KMS-11 (cell line): ENCODE data around the gene RPTOR.

ENCODE experiments used
- H2AFZ ChIP-seq: fragments of 200-600 bp; sonication (generic); 2 replicates; pipeline ENCODE4 v1.6.1; 2016; ENCODE audit warnings: antibody characterized with exemption, mixed run types, low read depth
- H3K27ac ChIP-seq: fragments of 200-600 bp; sonication (generic); 2 replicates; pipeline ENCODE4 v1.6.1; 2016; ENCODE audit warnings: mild to moderate bottlenecking, mixed run types
- H3K27me3 ChIP-seq: fragments of 200-600 bp; sonication (generic); 2 replicates; pipeline ENCODE4 v1.6.1; 2017; ENCODE audit warnings: mild to moderate bottlenecking, low read depth, mixed run types, moderate library complexity; ENCODE audit not compliant: insufficient read depth
- H3K36me3 ChIP-seq: fragments of 200-600 bp; sonication (generic); 2 replicates; pipeline ENCODE4 v1.6.1; 2017; ENCODE audit warnings: mild to moderate bottlenecking, mixed run types; ENCODE audit not compliant: insufficient read depth
- H3K4me1 ChIP-seq: fragments of 200-600 bp; sonication (generic); 2 replicates; pipeline ENCODE4 v1.6.1; 2016; ENCODE audit warnings: mild to moderate bottlenecking, low read depth, mixed run types; ENCODE audit not compliant: poor library complexity, severe bottlenecking
- H3K4me2 ChIP-seq: fragments of 200-600 bp; sonication (generic); 2 replicates; pipeline ENCODE4 v1.7.0; 2016; ENCODE audit warnings: mild to moderate bottlenecking, mixed run types
- H3K4me3 ChIP-seq: fragments of 200-600 bp; sonication (generic); IDR thresholded peaks from 2 replicates; pipeline ENCODE4 v1.6.1; 2017; ENCODE audit warnings: low read depth, low read length, mixed read lengths; ENCODE audit not compliant: insufficient read depth
- H3K79me2 ChIP-seq: fragments of 200-600 bp; sonication (generic); 2 replicates; pipeline ENCODE4 v1.6.1; 2016; ENCODE audit warnings: low read depth, mixed run types; ENCODE audit not compliant: insufficient read depth
- H3K9ac ChIP-seq: fragments of 200-600 bp; sonication (generic); 2 replicates; pipeline ENCODE4 v1.6.1; 2016; ENCODE audit warnings: mild to moderate bottlenecking, mixed run types
- H4K20me1 ChIP-seq: fragments of 200-600 bp; sonication (generic); 2 replicates; pipeline ENCODE4 v1.6.1; 2016; ENCODE audit warnings: mild to moderate bottlenecking, mixed run types; ENCODE audit not compliant: insufficient read depth
- CTCF ChIP-seq: fragments of 200-600 bp; sonication (generic); conservative IDR thresholded peaks from 2 replicates; pipeline ENCODE4 v1.6.1; 2017; ENCODE audit warnings: low read depth, mild to moderate bottlenecking, antibody characterized with exemption, low read length, moderate library complexity, mixed read lengths

Gene RPTOR

GRCh38 chr17:80976701-80977100 is 432.1 kb downstream of the RPTOR start:
- H3K79me2 ChIP-seq, result no peaks in the 10 kb centered on the region
- no peaks in the 10 kb centered on the region; the same call in 1 of the 2 replicates for H3K27me3 ChIP-seq
- no peak overlapping the region for H3K4me2 ChIP-seq
- H3K9ac ChIP-seq, result no peak overlapping the region
- TF ChIP-seq CTCF, result no peak
- H2AFZ ChIP-seq, result no peak overlapping the region
- no peak overlapping the region for H3K4me3 ChIP-seq
- H3K36me3 ChIP-seq, result no peaks in the 10 kb centered on the region
- H3K27ac ChIP-seq, result no peak overlapping the region
- H3K4me1 ChIP-seq, result no peaks in the 10 kb centered on the region
- H4K20me1 ChIP-seq, result no peaks in the 10 kb centered on the region

GRCh38 chr17:80977172-80977571 is 432.5 kb downstream of the RPTOR start:
- Histone ChIP-seq H3K9ac (no peak overlapping the region), H3K27me3 (peaks cover 5% of the 10 kb centered on the region; the same call in 1 of the 2 replicates), H3K4me1 (no peaks in the 10 kb centered on the region), H4K20me1 (no peaks in the 10 kb centered on the region), H3K4me2 (no peak overlapping the region), H3K36me3 (no peaks in the 10 kb centered on the region), H3K27ac (no peak overlapping the region), H3K4me3 (no peak overlapping the region), H3K79me2 (no peaks in the 10 kb centered on the region), H2AFZ (no peak overlapping the region)
- no peak for TF ChIP-seq CTCF

GRCh38 chr17:80978499-80979497 is 434.2 kb downstream of the RPTOR start:
- H3K4me2 ChIP-seq, result no peak overlapping the region
- H3K36me3 ChIP-seq, result no peaks in the 10 kb centered on the region
- TF ChIP-seq CTCF, result no peak
- H4K20me1 ChIP-seq, result no peaks in the 10 kb centered on the region
- peaks cover 15% of the 10 kb centered on the region; the same call in 1 of the 2 replicates for H3K27me3 ChIP-seq
- H3K9ac ChIP-seq, result no peak overlapping the region
- no peak overlapping the region for H3K4me3 ChIP-seq
- no peak overlapping the region for H2AFZ ChIP-seq
- H3K27ac ChIP-seq, result no peak overlapping the region
- H3K4me1 ChIP-seq, result no peaks in the 10 kb centered on the region
- H3K79me2 ChIP-seq, result no peaks in the 10 kb centered on the region

- Histone ChIP-seq H3K4me2 (no peak overlapping the region), H4K20me1 (no peaks in the 10 kb centered on the region)
- no peak for TF ChIP-seq CTCF
These were observed 435.1 kb downstream of the RPTOR start for GRCh38 chr17:80979547-80980378.

More at GRCh38 chr17:80979547-80980378, 435.1 kb downstream of the RPTOR start:
- no peak overlapping the region for H3K9ac ChIP-seq
- H3K27me3 ChIP-seq, result peaks cover 22% of the 10 kb centered on the region; the same call in 1 of the 2 replicates
- no peaks in the 10 kb centered on the region for H3K4me1 ChIP-seq
- no peaks in the 10 kb centered on the region for H3K79me2 ChIP-seq
- no peaks in the 10 kb centered on the region for H3K36me3 ChIP-seq
- no peak overlapping the region for H2AFZ ChIP-seq
- no peak overlapping the region for H3K4me3 ChIP-seq
- no peak overlapping the region for H3K27ac ChIP-seq
